ENCODE data around the gene LARGE1. TPM values are rescaled to one million over a fixed set of nuclear protein-coding genes. Genes with fewer than 3 reads are reported as not detected.

LARGE1 gene
- total RNA-seq, 1 donor from 2014 or later: 81.2 TPM

GRCh38 chr22:33921525-33922348 is 1.5 kb upstream of the LARGE1 start:
- peaks cover 11% of the 10 kb centered on the region for H3K4me1 Mint-ChIP-seq (ENCODE audit: low read depth, unreplicated experiment)
- peaks cover 9% of the 10 kb centered on the region for H3K27me3 Mint-ChIP-seq (ENCODE audit: unreplicated experiment)
- TF ChIP-seq, protein P1, sequence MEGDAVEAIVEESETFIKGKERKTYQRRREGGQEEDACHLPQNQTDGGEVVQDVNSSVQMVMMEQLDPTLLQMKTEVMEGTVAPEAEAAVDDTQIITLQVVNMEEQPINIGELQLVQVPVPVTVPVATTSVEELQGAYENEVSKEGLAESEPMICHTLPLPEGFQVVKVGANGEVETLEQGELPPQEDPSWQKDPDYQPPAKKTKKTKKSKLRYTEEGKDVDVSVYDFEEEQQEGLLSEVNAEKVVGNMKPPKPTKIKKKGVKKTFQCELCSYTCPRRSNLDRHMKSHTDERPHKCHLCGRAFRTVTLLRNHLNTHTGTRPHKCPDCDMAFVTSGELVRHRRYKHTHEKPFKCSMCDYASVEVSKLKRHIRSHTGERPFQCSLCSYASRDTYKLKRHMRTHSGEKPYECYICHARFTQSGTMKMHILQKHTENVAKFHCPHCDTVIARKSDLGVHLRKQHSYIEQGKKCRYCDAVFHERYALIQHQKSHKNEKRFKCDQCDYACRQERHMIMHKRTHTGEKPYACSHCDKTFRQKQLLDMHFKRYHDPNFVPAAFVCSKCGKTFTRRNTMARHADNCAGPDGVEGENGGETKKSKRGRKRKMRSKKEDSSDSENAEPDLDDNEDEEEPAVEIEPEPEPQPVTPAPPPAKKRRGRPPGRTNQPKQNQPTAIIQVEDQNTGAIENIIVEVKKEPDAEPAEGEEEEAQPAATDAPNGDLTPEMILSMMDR (IDR thresholded peaks at IDR 0.05; ENCODE audit: partially characterized antibody, unreplicated experiment): no peak

DNA sequence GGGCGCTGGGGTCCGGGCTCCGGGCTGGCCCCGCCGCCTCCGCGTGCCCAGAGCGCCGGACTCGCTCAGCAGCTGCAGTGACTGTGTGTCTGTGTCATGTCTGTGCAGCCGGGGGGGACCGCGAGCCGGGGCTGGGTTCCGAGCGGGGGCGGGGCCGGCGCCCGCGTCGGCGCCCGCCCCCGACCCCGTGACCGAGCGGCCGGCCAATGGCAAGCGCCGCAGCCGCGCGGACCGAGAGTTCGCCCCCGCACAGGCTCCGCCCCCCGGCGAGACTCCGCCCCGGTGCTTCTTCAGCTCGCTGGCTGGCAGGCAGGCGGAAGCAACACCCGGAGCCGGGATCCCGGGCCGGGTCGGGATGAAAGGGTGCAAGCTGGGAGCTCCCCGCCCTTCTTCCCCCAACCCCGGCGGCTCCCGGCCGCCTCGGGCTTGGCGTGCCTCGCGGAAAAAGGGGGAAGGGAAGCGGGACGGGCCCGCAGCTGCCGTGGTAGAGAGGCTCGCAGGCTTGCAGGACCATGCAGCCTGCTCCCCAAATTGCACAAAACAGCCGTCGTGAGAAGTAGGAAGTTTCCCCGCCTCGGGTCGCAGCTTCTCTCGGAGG is 750 bp upstream of the LARGE1 start:
- Mint-ChIP-seq H3K4me3 (ENCODE audit: unreplicated experiment) (peak overlapping the region; percentile 97), H3K36me3 (ENCODE audit: unreplicated experiment) (no peaks in the 10 kb centered on the region), H3K9me3 (ENCODE audit: unreplicated experiment) (peaks cover 12% of the 10 kb centered on the region), H3K4me1 (ENCODE audit: low read depth, unreplicated experiment) (peaks cover 16% of the 10 kb centered on the region), H3K27ac (ENCODE audit: unreplicated experiment) (peak overlapping the region; percentile 93), H3K27me3 (ENCODE audit: unreplicated experiment) (peaks cover 9% of the 10 kb centered on the region)
- TF ChIP-seq, protein P1 (IDR thresholded peaks at IDR 0.05; ENCODE audit: partially characterized antibody, unreplicated experiment): no peak
- peak; percentile 100 for DNase-seq

More at GRCh38 chr22:33921525-33922348, 1.5 kb upstream of the LARGE1 start:
- Mint-ChIP-seq H3K27ac (ENCODE audit: unreplicated experiment) (peak overlapping the region; percentile 93), H3K36me3 (ENCODE audit: unreplicated experiment) (no peaks in the 10 kb centered on the region), H3K9me3 (ENCODE audit: unreplicated experiment) (peaks cover 12% of the 10 kb centered on the region), H3K4me3 (ENCODE audit: unreplicated experiment) (peak overlapping the region; percentile 97)
- peak; percentile 90 for DNase-seq

DNA sequence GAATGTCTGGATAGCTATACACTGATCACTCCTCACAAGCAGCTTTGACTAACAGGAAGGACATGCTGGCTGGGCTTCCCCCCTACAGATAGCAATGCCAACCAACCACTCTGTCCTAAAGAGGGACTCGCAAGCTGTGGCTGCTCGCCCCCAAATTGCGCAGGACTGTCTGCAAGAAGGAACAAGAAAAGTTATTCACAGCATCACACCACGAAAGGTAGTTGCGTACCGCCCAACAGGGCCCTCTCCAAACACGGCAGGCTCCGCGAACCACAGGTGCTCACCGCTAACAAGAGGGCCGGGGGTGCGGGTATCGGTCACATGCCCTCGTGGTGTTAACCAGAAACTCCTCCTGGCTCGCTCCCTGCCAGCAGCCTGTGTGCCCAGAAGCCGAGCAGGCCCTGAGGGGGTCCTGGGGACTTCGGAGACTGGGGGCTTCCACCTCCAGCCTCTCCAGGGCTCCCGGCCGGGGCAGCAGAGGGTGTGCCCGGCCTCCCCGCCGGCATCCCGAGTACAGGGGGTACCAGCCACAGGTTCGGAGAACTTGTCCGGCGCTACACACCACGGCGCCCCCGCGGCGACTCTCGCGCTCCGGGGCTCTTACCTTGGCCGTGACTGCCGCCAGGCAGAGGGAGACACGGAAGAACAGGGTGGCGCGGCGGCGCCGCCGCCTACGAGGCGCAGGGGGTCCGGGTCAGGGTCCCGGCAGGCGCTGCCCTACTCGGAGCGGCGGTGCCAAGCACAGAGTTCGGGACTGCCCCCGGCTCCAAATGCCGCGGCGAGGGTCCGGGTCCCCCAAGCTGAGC is 682 bp downstream of the LARGE1 start:
- H3K4me1 Mint-ChIP-seq (ENCODE audit: low read depth, unreplicated experiment): peaks cover 24% of the 10 kb centered on the region
- H3K9me3 Mint-ChIP-seq (ENCODE audit: unreplicated experiment): peaks cover 14% of the 10 kb centered on the region
- peak overlapping the region; percentile 95 for H3K4me3 Mint-ChIP-seq (ENCODE audit: unreplicated experiment)
- no peaks in the 10 kb centered on the region for H3K36me3 Mint-ChIP-seq (ENCODE audit: unreplicated experiment)
- DNase-seq: peak; percentile 43
- peaks cover 9% of the 10 kb centered on the region for H3K27me3 Mint-ChIP-seq (ENCODE audit: unreplicated experiment)
- TF ChIP-seq, protein P1 (IDR thresholded peaks at IDR 0.05; ENCODE audit: partially characterized antibody, unreplicated experiment): no peak
- no peak overlapping the region for H3K27ac Mint-ChIP-seq (ENCODE audit: unreplicated experiment)

DNA sequence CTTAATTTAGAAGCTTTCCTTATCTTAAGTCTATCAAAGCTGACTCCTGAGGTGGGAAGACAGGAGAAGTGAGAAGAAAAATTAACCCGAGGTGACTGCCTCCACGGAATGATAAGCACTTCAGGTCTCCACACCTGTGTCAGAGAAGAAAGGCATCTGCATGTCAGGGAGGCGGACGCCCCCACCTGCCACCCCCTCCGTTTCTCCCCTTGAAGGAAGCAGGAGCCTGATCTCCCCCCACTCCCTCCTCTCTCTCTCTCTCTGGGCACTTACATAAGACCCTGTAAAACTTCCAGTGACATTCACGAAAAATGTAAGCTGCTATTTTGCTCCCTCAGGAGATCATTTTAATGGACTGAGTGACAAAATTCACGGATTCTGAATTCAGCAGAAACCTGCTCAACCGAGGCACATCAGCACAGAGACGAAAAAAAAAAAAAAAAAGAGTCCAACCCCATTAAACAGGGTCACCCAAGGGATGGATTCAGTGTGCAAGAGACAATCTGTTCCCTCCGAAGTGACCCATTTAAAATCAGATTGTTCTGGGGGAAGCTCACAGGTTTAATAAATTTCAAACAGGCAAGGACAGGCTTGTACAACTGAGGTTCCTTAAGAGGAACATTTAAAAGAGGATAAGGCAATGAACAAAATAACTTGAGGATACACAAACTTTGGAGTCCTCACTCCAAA is 1.5 kb downstream of the LARGE1 start:
- H3K4me3 Mint-ChIP-seq (ENCODE audit: unreplicated experiment): peak overlapping the region; percentile 95
- H3K9me3 Mint-ChIP-seq (ENCODE audit: unreplicated experiment): peaks cover 14% of the 10 kb centered on the region
- no peaks in the 10 kb centered on the region for H3K36me3 Mint-ChIP-seq (ENCODE audit: unreplicated experiment)
- no peak for DNase-seq
- peaks cover 9% of the 10 kb centered on the region for H3K27me3 Mint-ChIP-seq (ENCODE audit: unreplicated experiment)
- TF ChIP-seq, protein P1 (IDR thresholded peaks at IDR 0.05; ENCODE audit: partially characterized antibody, unreplicated experiment): no peak
- peaks cover 29% of the 10 kb centered on the region for H3K4me1 Mint-ChIP-seq (ENCODE audit: low read depth, unreplicated experiment)
- H3K27ac Mint-ChIP-seq (ENCODE audit: unreplicated experiment): peak overlapping the region; percentile 72

All from glutamatergic neuron (in vitro differentiated cells).